A549 (cell line): ENCODE measurements around the gene RIMBP2.

Experiments
- BHLHE40 ChIP-seq: IDR thresholded peaks from 2 replicates; pipeline ENCODE4 v1.6.1; 2012; ENCODE audit warnings: low read depth, low read length, inconsistent platforms
- CTCF ChIP-seq: fragments of >200 bp; sonication (Bioruptor Twin); formaldehyde crosslinking; IDR thresholded peaks from 3 replicates; pipeline ENCODE4 v1.5.1; 2016
- ELK1 ChIP-seq: fragments of 150-350 bp; IDR thresholded peaks from 2 replicates; pipeline ENCODE4 v1.6.1; 2014; ENCODE audit warnings: low read depth, mild to moderate bottlenecking, low read length
- ESRRA ChIP-seq: fragments of 150-350 bp; IDR thresholded peaks from 2 replicates; pipeline ENCODE4 v1.6.1; 2014; ENCODE audit warnings: mild to moderate bottlenecking, low read length, borderline replicate concordance
- HDAC2 ChIP-seq: fragments of 200-600 bp; sonication (generic); IDR thresholded peaks from 2 replicates; pipeline ENCODE4 v1.6.1; 2016
- JUN ChIP-seq, 2 experiments: fragments of >200 bp; sonication (Bioruptor Twin); formaldehyde crosslinking; IDR thresholded peaks; 2 replicates in 1 of 2; 3 replicates in 1 of 2; pipeline ENCODE4 v1.6.1; 2016 to 2017
- PBX3 ChIP-seq: IDR thresholded peaks from 2 replicates; pipeline ENCODE4 v1.6.1; 2012
- PHF8 ChIP-seq: fragments of 200-600 bp; sonication (generic); IDR thresholded peaks from 2 replicates; pipeline ENCODE4 v1.6.1; 2016; ENCODE audit warnings: low read depth, mild to moderate bottlenecking, antibody characterized with exemption, moderate library complexity, borderline replicate concordance
- POLR2A ChIP-seq: IDR thresholded peaks from 2 replicates; pipeline ENCODE4 v1.6.1; 2012; ENCODE audit warnings: mild to moderate bottlenecking, low read length
- REST ChIP-seq: fragments of 200-600 bp; sonication (generic); IDR thresholded peaks from 2 replicates; pipeline ENCODE4 v1.6.1; 2016; ENCODE audit warnings: antibody characterized with exemption, mild to moderate bottlenecking, moderate library complexity
- RFX5 ChIP-seq: fragments of 450-650 bp; IDR thresholded peaks from 2 replicates; pipeline ENCODE4 v1.7.1; 2014; ENCODE audit warnings: antibody characterized with exemption, mild to moderate bottlenecking, moderate library complexity
- TP53 ChIP-seq: fragments of 250-450 bp; sonication (Bioruptor Pico); IDR thresholded peaks from 2 replicates; pipeline ENCODE4 v1.5.0; 2021; ENCODE audit warnings: mild to moderate bottlenecking, moderate library complexity
- ZNF302 ChIP-seq: fragments of 250-450 bp; sonication (Bioruptor Pico); IDR thresholded peaks from 2 replicates; pipeline ENCODE4 v1.9.0; 2021; ENCODE audit warnings: inconsistent platforms, mild to moderate bottlenecking, moderate library complexity

- no peak for TF ChIP-seq HDAC2
- TF ChIP-seq CTCF = no peak
- no peak for TF ChIP-seq REST
- no peak for TF ChIP-seq ZNF302 (CRISPR knock-in tag)
- TF ChIP-seq ESRRA = no peak
- TF ChIP-seq PHF8 = no peak
- no peak for TF ChIP-seq ELK1
- TF ChIP-seq RFX5 = no peak
- TF ChIP-seq POLR2A = no peak
- no peak for TF ChIP-seq PBX3
- no peak for TF ChIP-seq BHLHE40
- TF ChIP-seq TP53 (CRISPR knock-in tag) = no peak
- no peak for TF ChIP-seq JUN (IDR thresholded peaks at IDR 0.05)
These were observed 194.5 kb downstream of the RIMBP2 start for GRCh38 chr12:130521375-130522124.
